Activated T-cell treated with anti-CD3 and anti-CD28 coated beads, Interleukin-2, amount 50 U/mL, for 4 hours (primary cell): ENCODE measurements around the gene ANKRD50. TPM values are rescaled to one million over a fixed set of nuclear protein-coding genes. Genes with fewer than 3 reads are reported as not detected.

Source experiments
- ATAC-seq, 2 donors: fragments of 200-7000 bp; cut with Tn5 transposase; one replicate each; pipeline ENCODE4 v1.10.0; 2021
- DNase-seq: peaks from one replicate; pipeline ENCODE4 v3.0.0-alpha.2; 2020
- H3K27me3 Mint-ChIP-seq: one replicate; pipeline ENCODE4 v1.8.0; 2021; ENCODE audit warnings: low read depth, mixed read lengths
- H3K36me3 Mint-ChIP-seq: one replicate; pipeline ENCODE4 v1.8.0; 2022; ENCODE audit warnings: mixed read lengths; ENCODE audit not compliant: insufficient read depth
- H3K4me1 Mint-ChIP-seq: one replicate; pipeline ENCODE4 v1.8.0; 2021; ENCODE audit warnings: low read depth, mixed read lengths
- H3K4me3 Mint-ChIP-seq: one replicate; pipeline ENCODE4 v1.8.0; 2021; ENCODE audit warnings: mild to moderate bottlenecking, moderate library complexity, mixed read lengths
- H3K9me3 Mint-ChIP-seq: one replicate; pipeline ENCODE4 v1.8.0; 2021; ENCODE audit warnings: mixed read lengths
- total RNA-seq, 3 donors: library from RNA; stranded (reverse); gene quantifications; one replicate each; pipeline ENCODE4 v1.2.1, GENCODE V29; 2021

The ANKRD50 gene
- under 1 TPM; 0.20 to 0.37 (median 0.22) TPM for total RNA-seq

DNA sequence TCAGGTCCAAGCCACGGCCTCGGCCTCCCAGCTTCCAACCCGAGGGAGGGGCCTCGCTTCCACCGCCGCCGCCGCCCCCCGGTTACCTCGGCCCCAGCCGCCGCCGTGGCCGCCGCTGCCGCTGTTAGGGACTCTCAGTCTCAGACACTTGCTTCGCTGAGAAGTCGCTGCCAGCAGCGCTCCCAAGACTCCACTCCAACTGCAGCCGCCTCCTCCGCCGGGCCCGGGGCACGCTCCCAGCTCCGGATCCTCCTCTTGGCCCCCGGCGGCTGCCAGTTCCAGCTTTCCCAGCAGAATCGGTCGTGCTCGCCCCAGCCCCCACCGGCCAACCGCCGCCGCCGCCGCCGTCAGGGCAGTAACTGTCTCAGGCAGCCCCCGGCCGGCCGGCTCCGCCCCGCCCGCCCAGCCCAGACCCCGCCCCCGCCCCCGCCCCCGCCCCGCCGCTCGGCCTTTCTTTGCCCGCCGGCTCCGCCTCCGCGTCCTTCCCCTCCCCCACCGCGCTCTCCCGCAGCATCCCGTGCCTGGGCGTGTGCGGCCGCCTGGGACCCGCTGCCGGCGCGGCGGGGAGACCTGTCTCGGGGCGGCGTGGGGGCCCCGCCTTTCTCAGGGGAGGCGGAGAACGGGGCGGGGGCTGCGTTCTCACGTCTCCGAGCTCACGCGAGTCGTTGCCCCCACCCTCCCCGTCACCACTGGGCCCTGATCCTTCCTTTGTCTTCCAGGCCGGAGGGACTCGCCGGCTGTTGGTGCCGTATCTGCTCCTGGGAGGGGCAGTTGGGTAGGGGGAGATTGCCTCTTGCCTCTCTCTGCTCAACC is at the start of gene ANKRD50:
ANKRD50 (minus strand) TSS at position 361 of the 813 bp plus-strand sequence. CDS start 2,221 bp downstream, outside the sequence.
- H3K27me3 Mint-ChIP-seq: peaks cover 6% of the 10 kb centered on the region
- H3K36me3 Mint-ChIP-seq: no peaks in the 10 kb centered on the region
- H3K4me3 Mint-ChIP-seq: peak within 1 kb of the TSS; percentile 85
- H3K4me1 Mint-ChIP-seq: peaks cover 7% of the 10 kb centered on the region
- ATAC-seq (peak; percentile 78 to 79), DNase-seq (peak; percentile 49)
- no peaks in the 10 kb centered on the region for H3K9me3 Mint-ChIP-seq

DNA sequence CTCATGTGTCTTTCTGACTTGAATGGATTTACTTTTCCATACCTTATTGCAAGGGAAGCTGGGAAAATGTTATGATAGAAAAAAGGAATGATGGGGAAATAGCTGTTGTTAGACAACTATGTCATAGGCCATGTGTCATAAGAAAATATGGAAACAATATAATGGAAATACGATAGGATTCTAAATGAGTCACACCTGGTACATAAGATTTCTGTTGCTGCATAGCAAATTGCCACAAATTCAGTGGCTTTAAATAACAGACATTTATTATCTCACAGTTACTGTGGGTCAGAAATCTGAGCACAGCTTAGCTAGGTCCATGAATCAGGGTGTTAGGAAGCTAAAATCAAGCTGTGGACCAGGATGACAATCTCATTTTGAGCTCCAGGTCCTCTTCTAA is 44.6 kb upstream of the ANKRD50 start:
- ATAC-seq: no peak
- H3K27me3 Mint-ChIP-seq: no peaks in the 10 kb centered on the region

DNA sequence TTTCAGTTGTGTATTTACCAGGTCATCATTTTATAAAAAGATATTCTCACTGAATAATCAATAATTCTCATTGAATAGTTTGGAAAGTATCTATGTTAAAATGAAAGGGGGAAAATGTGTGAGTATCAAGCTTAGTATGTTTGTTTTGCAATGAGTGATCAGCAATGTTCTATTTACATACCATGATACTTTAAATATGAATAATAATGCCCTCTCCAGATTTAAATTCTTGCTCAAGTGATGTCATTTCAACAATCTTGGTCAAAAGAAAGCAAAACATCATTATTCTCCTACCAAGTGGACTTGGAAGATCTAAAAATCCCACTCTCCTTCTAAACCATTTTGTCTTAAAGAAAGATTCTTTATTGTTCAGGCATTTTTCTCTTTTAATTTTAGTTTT is 42.1 kb upstream of the ANKRD50 start:
- no peaks in the 10 kb centered on the region for H3K36me3 Mint-ChIP-seq
- no peak overlapping the region for H3K4me3 Mint-ChIP-seq
- no peak for DNase-seq
- H3K27me3 Mint-ChIP-seq: no peaks in the 10 kb centered on the region
- no peaks in the 10 kb centered on the region for H3K9me3 Mint-ChIP-seq
- no peaks in the 10 kb centered on the region for H3K4me1 Mint-ChIP-seq
- ATAC-seq: no peak

More for the DNA sequence above, 44.6 kb upstream of the ANKRD50 start:
- H3K9me3 Mint-ChIP-seq: no peaks in the 10 kb centered on the region
- H3K4me1 Mint-ChIP-seq: no peaks in the 10 kb centered on the region
- no peak overlapping the region for H3K4me3 Mint-ChIP-seq
- H3K36me3 Mint-ChIP-seq: no peaks in the 10 kb centered on the region
- DNase-seq: no peak

GRCh38 chr4:124753941-124754581 is 41.5 kb upstream of the ANKRD50 start:
- Mint-ChIP-seq H3K4me3 (no peak overlapping the region), H3K27me3 (no peaks in the 10 kb centered on the region), H3K9me3 (no peaks in the 10 kb centered on the region), H3K4me1 (no peaks in the 10 kb centered on the region), H3K36me3 (no peaks in the 10 kb centered on the region)
- ATAC-seq (no peak), DNase-seq (no peak)

DNA sequence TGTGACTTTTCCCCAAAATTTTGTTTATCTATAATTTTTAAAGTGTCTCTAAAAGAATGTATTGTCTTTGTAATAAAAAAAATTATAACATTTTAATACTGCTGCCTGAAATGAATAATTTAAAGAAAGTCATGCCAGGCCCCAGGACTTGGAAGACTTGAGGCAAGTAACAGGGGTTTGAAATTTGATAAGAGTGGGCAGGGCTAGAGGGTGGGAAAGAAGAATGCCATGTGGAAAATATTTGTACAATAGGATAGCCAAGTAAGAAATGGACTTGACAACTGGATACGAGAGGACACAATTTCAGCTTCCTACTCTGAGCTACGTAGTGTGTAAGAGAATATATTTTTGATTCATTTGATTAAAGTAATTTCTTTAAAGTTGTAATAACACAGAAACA is 36.9 kb upstream of the ANKRD50 start:
- H3K36me3 Mint-ChIP-seq: no peaks in the 10 kb centered on the region
- no peaks in the 10 kb centered on the region for H3K4me1 Mint-ChIP-seq
- ATAC-seq (no peak), DNase-seq (no peak)
- no peaks in the 10 kb centered on the region for H3K27me3 Mint-ChIP-seq
- no peaks in the 10 kb centered on the region for H3K9me3 Mint-ChIP-seq
- H3K4me3 Mint-ChIP-seq: no peak overlapping the region

DNA sequence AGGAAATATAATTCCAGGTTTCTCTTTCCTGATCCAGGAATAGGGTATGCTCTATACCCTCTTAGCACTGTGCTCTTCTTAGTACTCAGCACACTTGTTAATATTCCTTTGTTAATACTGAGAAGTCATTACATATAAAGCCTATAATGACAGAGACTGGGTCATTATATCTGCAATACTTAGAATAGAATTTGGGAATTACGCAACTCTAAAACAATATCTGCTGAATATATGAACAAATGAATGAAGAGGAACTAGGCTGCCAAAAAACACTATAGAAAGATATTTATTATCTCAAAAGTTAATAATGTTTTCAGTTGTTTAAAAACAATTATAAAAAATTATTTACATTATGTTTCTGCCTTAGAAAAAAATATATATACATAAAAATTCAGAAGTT is 36.4 kb upstream of the ANKRD50 start:
- H3K9me3 Mint-ChIP-seq: no peaks in the 10 kb centered on the region
- ATAC-seq: no peak
- no peaks in the 10 kb centered on the region for H3K4me1 Mint-ChIP-seq
- H3K4me3 Mint-ChIP-seq: no peak overlapping the region
- DNase-seq: no peak
- H3K36me3 Mint-ChIP-seq: no peaks in the 10 kb centered on the region
- no peaks in the 10 kb centered on the region for H3K27me3 Mint-ChIP-seq

DNA sequence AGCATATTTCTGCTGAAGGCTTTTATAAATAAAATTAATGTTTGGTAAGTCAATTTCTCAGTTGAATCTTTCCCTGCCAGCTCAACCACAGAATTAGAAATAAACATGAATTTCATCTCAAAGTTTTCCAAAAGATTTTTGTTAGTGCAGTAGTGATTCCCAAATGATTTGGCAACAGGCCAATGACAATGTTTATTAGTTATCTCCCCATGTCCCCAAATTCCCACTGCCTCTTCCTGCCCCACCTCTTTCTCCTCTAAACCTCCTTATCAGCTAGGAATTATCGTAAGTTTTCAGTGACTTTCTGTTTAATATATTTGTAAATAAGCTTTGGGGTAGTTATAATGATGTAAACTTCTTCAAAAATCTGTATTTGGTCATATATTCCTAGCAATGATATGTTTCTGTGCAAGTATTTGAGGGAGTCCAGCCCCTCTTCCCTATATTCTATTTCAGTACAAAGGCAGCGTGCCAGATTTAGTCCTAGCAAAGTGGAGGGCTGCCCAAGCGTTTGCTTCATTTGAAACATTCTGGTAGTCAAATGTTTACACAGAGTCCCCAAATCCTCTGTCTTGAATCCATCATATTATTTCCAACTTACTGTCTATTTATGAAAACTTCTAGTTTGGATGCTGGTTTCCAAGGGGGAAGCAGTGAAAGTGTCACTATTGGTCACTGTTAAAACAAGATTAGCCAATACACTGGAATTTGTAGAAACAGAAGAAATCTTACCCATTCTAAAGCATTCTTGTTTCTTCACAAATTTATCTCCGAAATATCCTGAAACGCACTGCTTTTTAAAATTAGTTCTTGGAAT is 33.7 kb upstream of the ANKRD50 start:
- Mint-ChIP-seq H3K27me3 (no peaks in the 10 kb centered on the region), H3K9me3 (no peaks in the 10 kb centered on the region), H3K4me1 (no peaks in the 10 kb centered on the region), H3K4me3 (no peak overlapping the region), H3K36me3 (no peaks in the 10 kb centered on the region)
- ATAC-seq (no peak), DNase-seq (no peak)

DNA sequence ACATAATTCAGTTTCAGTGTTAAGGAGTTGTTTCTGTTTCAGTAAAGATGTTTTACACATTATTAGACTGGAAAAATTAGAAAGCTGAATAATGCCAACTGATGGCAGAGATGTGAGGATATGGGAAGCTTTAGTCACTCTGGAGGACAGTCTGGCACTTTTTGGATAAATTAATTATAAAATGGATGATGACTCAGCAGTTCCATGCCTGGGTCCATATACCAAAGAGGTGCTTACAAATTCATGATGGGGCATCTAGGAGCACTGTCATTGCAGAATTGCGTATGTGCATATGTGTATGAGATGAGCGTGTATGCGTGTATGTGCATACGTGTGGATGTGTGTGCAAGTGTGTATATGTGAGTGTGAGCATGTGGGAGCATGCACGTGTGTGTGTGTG is 31.2 kb upstream of the ANKRD50 start:
- ATAC-seq: no peak
- Mint-ChIP-seq H3K4me3 (no peak overlapping the region), H3K27me3 (no peaks in the 10 kb centered on the region), H3K9me3 (no peaks in the 10 kb centered on the region), H3K36me3 (no peaks in the 10 kb centered on the region), H3K4me1 (no peaks in the 10 kb centered on the region)
- DNase-seq: no peak

GRCh38 chr4:124740501-124740900 is 28.0 kb upstream of the ANKRD50 start:
- no peaks in the 10 kb centered on the region for H3K9me3 Mint-ChIP-seq
- H3K4me3 Mint-ChIP-seq: no peak overlapping the region
- H3K4me1 Mint-ChIP-seq: no peaks in the 10 kb centered on the region
- no peaks in the 10 kb centered on the region for H3K36me3 Mint-ChIP-seq
- no peaks in the 10 kb centered on the region for H3K27me3 Mint-ChIP-seq
- no peak for ATAC-seq
- DNase-seq: no peak

DNA sequence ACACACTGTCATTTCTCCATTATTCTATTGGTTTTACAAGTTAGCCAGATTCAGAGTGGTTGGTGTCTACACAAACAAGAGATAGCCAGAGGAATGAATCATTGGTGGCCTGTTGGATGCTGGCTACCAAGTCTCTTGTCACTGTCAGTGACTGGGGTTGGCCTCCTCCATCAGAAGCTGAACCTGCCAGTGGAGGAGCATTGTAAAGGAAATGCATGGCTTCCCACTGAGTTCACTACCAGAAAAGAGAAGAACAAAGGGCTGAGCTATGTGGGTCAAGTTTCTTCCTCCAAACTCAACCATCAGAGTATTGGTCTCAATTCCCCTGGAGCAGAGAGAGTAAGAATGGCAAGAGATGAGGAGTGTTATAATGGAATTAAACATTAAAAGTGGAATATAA is 26.5 kb upstream of the ANKRD50 start:
- Mint-ChIP-seq H3K9me3 (no peaks in the 10 kb centered on the region), H3K4me1 (no peaks in the 10 kb centered on the region), H3K4me3 (no peak overlapping the region), H3K36me3 (no peaks in the 10 kb centered on the region), H3K27me3 (no peaks in the 10 kb centered on the region)
- ATAC-seq (no peak), DNase-seq (no peak)

- Mint-ChIP-seq H3K4me3 (no peak overlapping the region), H3K9me3 (no peaks in the 10 kb centered on the region), H3K36me3 (no peaks in the 10 kb centered on the region), H3K4me1 (no peaks in the 10 kb centered on the region), H3K27me3 (no peaks in the 10 kb centered on the region)
- ATAC-seq (no peak), DNase-seq (no peak)
These were observed 25.1 kb upstream of the ANKRD50 start for GRCh38 chr4:124737619-124738018.

DNA sequence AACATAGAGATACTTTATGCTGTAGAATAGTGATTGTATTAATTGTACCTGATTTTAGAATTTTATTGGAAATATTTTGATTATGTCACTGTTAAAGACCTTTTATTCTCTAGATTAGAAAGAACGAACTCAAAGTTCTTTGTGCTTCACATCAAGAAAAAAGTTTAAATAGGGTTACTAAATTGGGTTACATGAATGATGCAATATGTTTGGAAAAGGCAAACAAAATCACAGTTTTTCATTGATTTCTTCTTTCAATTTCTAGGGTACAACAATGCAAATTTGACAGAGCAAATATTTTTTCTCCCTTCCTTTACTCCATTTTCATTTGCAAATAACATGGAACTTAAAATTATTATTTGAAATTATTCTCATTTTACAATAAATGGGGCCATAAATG is 24.0 kb upstream of the ANKRD50 start:
- no peak for DNase-seq
- Mint-ChIP-seq H3K4me3 (no peak overlapping the region), H3K9me3 (no peaks in the 10 kb centered on the region), H3K27me3 (no peaks in the 10 kb centered on the region), H3K4me1 (no peaks in the 10 kb centered on the region), H3K36me3 (no peaks in the 10 kb centered on the region)
- no peak for ATAC-seq

DNA sequence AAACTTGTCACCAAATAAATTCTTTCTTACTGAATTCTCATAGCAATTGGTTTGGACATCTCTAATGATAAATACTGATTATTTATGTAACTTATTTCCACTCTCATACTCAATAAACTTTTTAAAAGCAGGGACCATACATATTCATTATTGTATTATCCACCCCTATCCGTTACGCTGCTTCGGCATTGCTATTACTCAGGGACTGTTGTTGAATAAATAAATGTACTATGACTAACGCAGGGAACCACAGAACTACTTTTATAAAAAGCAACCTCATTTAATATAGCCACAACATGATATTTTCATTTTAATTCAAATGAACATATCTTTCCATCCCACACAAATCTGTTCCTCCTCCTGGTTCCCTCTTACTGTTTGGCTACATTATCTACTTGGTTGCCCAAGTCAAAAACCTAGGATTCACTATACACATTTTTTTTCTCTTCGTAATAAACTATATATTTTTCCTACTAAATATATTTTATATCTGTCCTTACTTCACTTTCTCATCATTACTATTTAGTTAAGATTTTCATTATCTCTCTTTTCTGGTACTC is 14.9 kb upstream of the ANKRD50 start:
- Mint-ChIP-seq H3K4me1 (no peaks in the 10 kb centered on the region), H3K27me3 (no peaks in the 10 kb centered on the region), H3K9me3 (no peaks in the 10 kb centered on the region), H3K4me3 (no peak overlapping the region), H3K36me3 (no peaks in the 10 kb centered on the region)
- DNase-seq (no peak), ATAC-seq (no peak)

GRCh38 chr4:124726269-124726668 is 13.7 kb upstream of the ANKRD50 start:
- no peak for ATAC-seq
- Mint-ChIP-seq H3K4me1 (no peaks in the 10 kb centered on the region), H3K9me3 (no peaks in the 10 kb centered on the region), H3K27me3 (no peaks in the 10 kb centered on the region), H3K36me3 (no peaks in the 10 kb centered on the region), H3K4me3 (no peak overlapping the region)
- DNase-seq: no peak
